ENCODE results near the gene SIM1.

DNA sequence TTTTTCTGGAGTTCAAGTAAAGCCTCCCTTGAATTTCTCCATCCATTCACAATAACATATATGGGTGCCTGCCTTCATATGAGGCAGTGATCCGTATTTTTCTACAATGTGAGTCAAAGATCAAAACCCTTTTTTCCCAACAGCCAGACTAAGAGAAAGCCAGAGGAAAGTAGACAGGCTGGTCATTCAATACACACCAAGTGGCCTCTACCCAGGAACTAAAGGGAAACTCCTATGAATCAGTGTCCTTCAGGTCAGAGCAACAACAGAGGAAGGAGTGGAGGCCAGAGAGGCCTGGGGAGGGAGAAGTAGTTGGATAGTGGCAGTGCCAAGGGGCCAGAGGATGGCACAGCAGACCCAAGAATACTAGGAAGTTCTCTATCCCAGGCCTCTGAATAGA, 23.8 kb downstream of the SIM1 start:
- no peak for TF ChIP-seq CTCF (IDR thresholded peaks at IDR 0.05)
- no peak for TF ChIP-seq ZFX (IDR thresholded peaks at IDR 0.05; ENCODE audit: borderline replicate concordance)

Data from 22Rv1 (cell line).